ENCODE results near the gene GNAI1.

GRCh38 chr7:80141376-80141775 is 6.7 kb downstream of the GNAI1 start:
- no peak for TF ChIP-seq CTCF (IDR thresholded peaks at IDR 0.05)
- TF ChIP-seq POLR2A (IDR thresholded peaks at IDR 0.05), result no peak
